GM18868 (cell line): ENCODE data around the gene DLGAP1.

Experiments
- ATAC-seq: cut with Tn5 transposase; IDR thresholded peaks from one replicate; pipeline ENCODE4 v1.9.1; 2021; ENCODE audit warnings: mild to moderate bottlenecking, moderate library complexity; ENCODE audit not compliant: unreplicated experiment

The DLGAP1 gene

GRCh38 chr18:3526421-3527354 is 928.4 kb downstream of the DLGAP1 start:
- ATAC-seq: peak; percentile 58

- peak; percentile 71 for ATAC-seq
Observed at GRCh38 chr18:3525870-3526420, 929.2 kb downstream of the DLGAP1 start.

GRCh38 chr18:3524706-3525105 is 930.4 kb downstream of the DLGAP1 start:
- no peak for ATAC-seq

GRCh38 chr18:3520230-3521085 is 934.6 kb downstream of the DLGAP1 start:
- ATAC-seq: no peak

- ATAC-seq: no peak
Observed at GRCh38 chr18:3514312-3515216, 940.5 kb downstream of the DLGAP1 start.

- ATAC-seq: peak; percentile 94
Observed at GRCh38 chr18:3513481-3513880, 941.6 kb downstream of the DLGAP1 start.

- ATAC-seq: no peak
Observed at GRCh38 chr18:3511980-3512379, 943.1 kb downstream of the DLGAP1 start.

- ATAC-seq: no peak
Observed at GRCh38 chr18:3510896-3511295, 944.2 kb downstream of the DLGAP1 start.

- no peak for ATAC-seq
Observed at GRCh38 chr18:3510024-3510423, 945.1 kb downstream of the DLGAP1 start.

GRCh38 chr18:3508576-3509549 is 946.2 kb downstream of the DLGAP1 start:
- no peak for ATAC-seq

GRCh38 chr18:3504637-3505036 is 950.5 kb downstream of the DLGAP1 start:
- ATAC-seq: no peak

GRCh38 chr18:3502650-3503049 is 952.5 kb downstream of the DLGAP1 start:
- no peak for ATAC-seq

GRCh38 chr18:3500016-3500415 is 955.1 kb downstream of the DLGAP1 start:
- no peak for ATAC-seq

GRCh38 chr18:3499501-3499900 is 955.6 kb downstream of the DLGAP1 start:
- ATAC-seq: no peak

GRCh38 chr18:3498698-3499471 is 956.2 kb downstream of the DLGAP1 start:
- ATAC-seq: no peak

- ATAC-seq: no peak
Observed at GRCh38 chr18:3495691-3496430, 959.2 kb downstream of the DLGAP1 start.

- no peak for ATAC-seq
Observed at GRCh38 chr18:3494569-3494968, 960.5 kb downstream of the DLGAP1 start.

- ATAC-seq: no peak
Observed at GRCh38 chr18:3494245-3494526, 960.9 kb downstream of the DLGAP1 start.
